ENCODE data around the gene CFAP97.
"Not testable (repeated sequence)": the region's sequence is repeated elsewhere in the genome, so short reads cannot be mapped to it uniquely, and the experiment has no call there.

CFAP97 gene

GRCh38 chr4:185143601-185143969 lies 60.2 kb downstream of the CFAP97 start:
- in situ Hi-C loops (cut with HindIII; ENCODE audit: low sequenced_read_pairs), result no loop called here

GRCh38 chr4:185142912-185143600 lies 60.7 kb downstream of the CFAP97 start, which contains the start of gene SLC25A4:
Gene SLC25A4 (plus strand): TSS chr4:185143266. CDS start chr4:185143373, 107 bp downstream.
- in situ Hi-C loops (cut with HindIII; ENCODE audit: low sequenced_read_pairs), result no loop called here

GRCh38 chr4:185142564-185142911 lies 61.3 kb downstream of the CFAP97 start:
- in situ Hi-C loops (cut with HindIII; ENCODE audit: low sequenced_read_pairs), result no loop called here

GRCh38 chr4:185141777-185142176 lies 62.0 kb downstream of the CFAP97 start:
- in situ Hi-C loops (cut with HindIII; ENCODE audit: low sequenced_read_pairs), result no loop called here

GRCh38 chr4:185139736-185140135 lies 64.1 kb downstream of the CFAP97 start:
- in situ Hi-C loops (cut with HindIII; ENCODE audit: low sequenced_read_pairs), result no loop called here

GRCh38 chr4:185138161-185138560 lies 65.6 kb downstream of the CFAP97 start:
- in situ Hi-C loops (cut with HindIII; ENCODE audit: low sequenced_read_pairs), result no loop called here

- in situ Hi-C loops (cut with HindIII; ENCODE audit: low sequenced_read_pairs), result no loop called here
Measured at GRCh38 chr4:185137233-185137925, 66.4 kb downstream of the CFAP97 start.

- in situ Hi-C loops (cut with HindIII; ENCODE audit: low sequenced_read_pairs), result no loop called here
Measured at GRCh38 chr4:185134307-185134869, 69.4 kb downstream of the CFAP97 start.

- in situ Hi-C loops (cut with HindIII; ENCODE audit: low sequenced_read_pairs), result no loop called here
Measured at GRCh38 chr4:185128272-185129119, 75.3 kb downstream of the CFAP97 start.

- in situ Hi-C loops (cut with HindIII; ENCODE audit: low sequenced_read_pairs), result no loop called here
Measured at GRCh38 chr4:185127021-185127925, 76.5 kb downstream of the CFAP97 start.

- in situ Hi-C loops (cut with HindIII; ENCODE audit: low sequenced_read_pairs), result no loop called here
Measured at GRCh38 chr4:185124006-185124405, 79.8 kb downstream of the CFAP97 start.

- in situ Hi-C loops (cut with HindIII; ENCODE audit: low sequenced_read_pairs), result no loop called here
Measured at GRCh38 chr4:185122681-185123345, 81.0 kb downstream of the CFAP97 start.

GRCh38 chr4:185120631-185120946 lies 83.2 kb downstream of the CFAP97 start:
- in situ Hi-C loops (cut with HindIII; ENCODE audit: low sequenced_read_pairs), result no loop called here

GRCh38 chr4:185119927-185120630 lies 83.7 kb downstream of the CFAP97 start:
- in situ Hi-C loops (cut with HindIII; ENCODE audit: low sequenced_read_pairs), result no loop called here

- in situ Hi-C loops (cut with HindIII; ENCODE audit: low sequenced_read_pairs), result not testable (repeated sequence)
Measured at GRCh38 chr4:185119467-185119866, 84.3 kb downstream of the CFAP97 start.

- in situ Hi-C loops (cut with HindIII; ENCODE audit: low sequenced_read_pairs), result no loop called here
Measured at GRCh38 chr4:185118876-185119275, 84.9 kb downstream of the CFAP97 start.

GRCh38 chr4:185117300-185117934 lies 86.4 kb downstream of the CFAP97 start:
- in situ Hi-C loops (cut with HindIII; ENCODE audit: low sequenced_read_pairs), result no loop called here

- in situ Hi-C loops (cut with HindIII; ENCODE audit: low sequenced_read_pairs), result no loop called here
Measured at GRCh38 chr4:185115827-185116232, 88.0 kb downstream of the CFAP97 start.

GRCh38 chr4:185113340-185113739 lies 90.5 kb downstream of the CFAP97 start:
- in situ Hi-C loops (cut with HindIII; ENCODE audit: low sequenced_read_pairs), result no loop called here

All from DLD1 (cell line).